CD14-positive monocyte (primary cell): ENCODE data around the gene FNDC5. TPM values are rescaled to one million over a fixed set of nuclear protein-coding genes. Genes with fewer than 3 reads are reported as not detected.
A peak's percentile ranks its signal among the peaks of the same experiment; 100 is the strongest.

Experiments used
- DNase-seq, 3 donors: peaks; one replicate each; pipeline ENCODE4 v3.0.0-alpha.2; 2011 to 2022
- H2AFZ ChIP-seq: 2 replicates; pipeline ENCODE4 v1.6.0; 2012; ENCODE audit warnings: mild to moderate bottlenecking, low read depth, low read length, inconsistent platforms; ENCODE audit not compliant: insufficient read depth, poor library complexity, severe bottlenecking
- H3K27ac ChIP-seq, 2 donors: 1 replicate in 1 of 2; 2 replicates in 1 of 2; pipeline ENCODE4 v1.5.1; 2012 to 2013; ENCODE audit warnings: low read length in 2 of 2, control low read depth in 1 of 2, inconsistent platforms in 1 of 2, low read depth in 1 of 2, mild to moderate bottlenecking in 1 of 2
- H3K27me3 ChIP-seq, 2 donors: one replicate each; pipeline versions ENCODE4 v1.6.0 to v1.6.1; 2011 to 2013; ENCODE audit warnings: low read length in 2 of 2; ENCODE audit not compliant: control insufficient read depth in 2 of 2, insufficient read depth in 2 of 2
- H3K36me3 ChIP-seq, 2 donors: replicated peaks in 1 of 2; 1 replicate in 1 of 2; 2 replicates in 1 of 2; pipeline versions ENCODE4 v1.5.1 to v1.6.1; 2012 to 2013; ENCODE audit warnings: low read length in 2 of 2, control low read depth in 1 of 2, inconsistent platforms in 1 of 2, mild to moderate bottlenecking in 1 of 2; ENCODE audit not compliant: insufficient read depth in 2 of 2, control insufficient read depth in 1 of 2
- H3K4me1 ChIP-seq, 2 donors: 1 replicate in 1 of 2; 2 replicates in 1 of 2; pipeline versions ENCODE4 v1.5.1 to v1.6.1; 2012 to 2013; ENCODE audit warnings: low read length in 2 of 2, control low read depth in 1 of 2, inconsistent platforms in 1 of 2, mild to moderate bottlenecking in 1 of 2, moderate library complexity in 1 of 2; ENCODE audit not compliant: insufficient read depth in 2 of 2, control insufficient read depth in 1 of 2
- H3K4me2 ChIP-seq: replicated peaks from 2 replicates; pipeline ENCODE3; 2012; ENCODE audit warnings: low read length, moderate library complexity, mild to moderate bottlenecking; ENCODE audit not compliant: poor library complexity, severe bottlenecking; ENCODE audit errors: extremely low read depth
- H3K4me3 ChIP-seq, 3 experiments: fragments of 200-600 bp in 1 of 3; sonication (generic) in 1 of 3; replicated peaks in 1 of 3; 1 replicate in 2 of 3; 2 replicates in 1 of 3; pipeline ENCODE4 v1.5.1; 2011 to 2013; ENCODE audit warnings: low read length in 3 of 3, mild to moderate bottlenecking in 3 of 3, control low read depth in 2 of 3, low read depth in 2 of 3, inconsistent platforms in 1 of 3, moderate library complexity in 1 of 3
- H3K79me2 ChIP-seq: 2 replicates; pipeline ENCODE4 v1.6.0; 2012; ENCODE audit warnings: mild to moderate bottlenecking, control low read depth, inconsistent platforms, low read length, moderate library complexity; ENCODE audit not compliant: insufficient read depth
- H3K9ac ChIP-seq: 2 replicates; pipeline ENCODE4 v1.6.0; 2017; ENCODE audit warnings: low read length, mild to moderate bottlenecking; ENCODE audit not compliant: insufficient read depth, poor library complexity, severe bottlenecking
- H3K9me3 ChIP-seq, 2 donors: replicated peaks in 1 of 2; 1 replicate in 1 of 2; 2 replicates in 1 of 2; pipeline versions ENCODE4 v1.5.1 to v1.6.1; 2012 to 2013; ENCODE audit warnings: low read length in 2 of 2, control low read depth in 1 of 2; ENCODE audit not compliant: control insufficient read depth in 1 of 2, insufficient read depth in 1 of 2
- H4K20me1 ChIP-seq: 2 replicates; pipeline ENCODE4 v1.6.0; 2012; ENCODE audit warnings: mild to moderate bottlenecking, low read length, control low read depth, moderate library complexity; ENCODE audit not compliant: insufficient read depth
- H3K27ac Mint-ChIP-seq, 7 donors: one replicate each; pipeline ENCODE4 v1.8.0; 2020; ENCODE audit warnings: mild to moderate bottlenecking in 7 of 7, mixed read lengths in 7 of 7, moderate library complexity in 6 of 7, inconsistent platforms in 2 of 7
- H3K27me3 Mint-ChIP-seq, 3 donors: one replicate each; pipeline ENCODE4 v1.8.0; 2021 to 2022; ENCODE audit warnings: low read depth in 3 of 3, mild to moderate bottlenecking in 3 of 3, mixed read lengths in 3 of 3, moderate library complexity in 3 of 3, inconsistent platforms in 1 of 3
- H3K36me3 Mint-ChIP-seq, 2 donors: one replicate each; pipeline ENCODE4 v1.8.0; 2020; ENCODE audit warnings: mixed read lengths in 2 of 2, inconsistent platforms in 1 of 2, mild to moderate bottlenecking in 1 of 2
- H3K4me1 Mint-ChIP-seq: one replicate; pipeline ENCODE4 v1.8.0; 2020; ENCODE audit warnings: mild to moderate bottlenecking, mixed read lengths
- H3K4me3 Mint-ChIP-seq, 2 donors: one replicate each; pipeline ENCODE4 v1.8.0; 2020; ENCODE audit warnings: mild to moderate bottlenecking in 2 of 2, mixed read lengths in 2 of 2, moderate library complexity in 1 of 2
- H3K9me3 Mint-ChIP-seq, 7 donors: one replicate each; pipeline ENCODE4 v1.8.0; 2020 to 2022; ENCODE audit warnings: mixed read lengths in 7 of 7, mild to moderate bottlenecking in 6 of 7, moderate library complexity in 6 of 7, inconsistent platforms in 2 of 7
- WGBS: methylation state at CpG from one replicate; pipeline ENCODE4 v1.1.5; 2013; ENCODE audit warnings: missing lambda C conversion rate; ENCODE audit not compliant: insufficient coverage; 5-methylcytosine and 5-hydroxymethylcytosine counted together
- intact Hi-C, 2 donors: fragments of 100-400 bp; cut with micrococcal nuclease; formaldehyde crosslinking; loops; one replicate each; pipeline versions ENCODE4 v1.15.0 to v1.15.1; 2023
- polyA plus RNA-seq, 3 donors: library from polyadenylated mRNA; depleted of rRNA in 1 of 3; unstranded in 2 of 3; stranded (reverse) in 1 of 3; fragments of 300-500 nt in 2 of 3; fragments of >200 nt in 1 of 3; fragmentation: Illumina TruSeq in 2 of 3; gene quantifications; 1 replicate in 2 of 3; 2 replicates in 1 of 3; pipeline ENCODE4 v1.2.3, GENCODE V29; 2012 to 2021
- TF ChIP-seq, protein P1 (sequence below): fragments of 200-600 bp; IDR thresholded peaks from one replicate; pipeline ENCODE4 v1.8.0; 2022; ENCODE audit warnings: antibody characterized with exemption, mild to moderate bottlenecking

Gene FNDC5
- polyA plus RNA-seq, 3 donors, result not detected

DNA sequence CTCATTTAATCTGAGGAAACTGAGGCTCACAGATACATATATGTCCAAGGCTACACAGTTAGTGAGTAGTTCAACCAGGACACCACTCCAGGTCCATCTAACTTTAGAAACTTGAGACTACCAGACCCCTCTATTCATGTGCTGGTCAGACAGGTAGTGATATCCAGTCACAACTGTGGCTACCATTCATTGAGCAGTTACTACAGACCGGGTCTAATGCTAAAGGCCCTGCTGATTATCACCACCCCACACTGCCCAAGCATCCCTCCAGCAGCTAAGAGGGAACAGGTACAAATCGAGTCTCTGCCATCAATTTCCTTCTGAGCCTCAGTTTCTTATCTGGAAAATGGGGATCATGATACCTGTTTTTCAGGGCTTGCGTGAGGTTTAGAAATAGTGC lies 20.9 kb upstream of the FNDC5 start:
- H3K27me3 ChIP-seq, result peaks cover 27 to 78% of the 10 kb centered on the region in 2 donors
- H2AFZ ChIP-seq, result no peak overlapping the region
- no peak overlapping the region for H3K4me3 ChIP-seq
- Mint-ChIP-seq H3K4me1 (peaks cover 14% of the 10 kb centered on the region), H3K4me3 (peak overlapping the region in 1 of 2 donors; percentile 83), H3K36me3 (peaks cover 0 to 7% of the 10 kb centered on the region in 2 donors), H3K9me3 (peaks cover 4 to 20% (median 10%) of the 10 kb centered on the region in 7 donors), H3K27ac (no peak overlapping the region), H3K27me3 (peaks cover 75 to 89% (median 82%) of the 10 kb centered on the region in 3 donors)
- no peaks in the 10 kb centered on the region for H3K36me3 ChIP-seq
- H4K20me1 ChIP-seq, result no peaks in the 10 kb centered on the region
- TF ChIP-seq, protein P1, sequence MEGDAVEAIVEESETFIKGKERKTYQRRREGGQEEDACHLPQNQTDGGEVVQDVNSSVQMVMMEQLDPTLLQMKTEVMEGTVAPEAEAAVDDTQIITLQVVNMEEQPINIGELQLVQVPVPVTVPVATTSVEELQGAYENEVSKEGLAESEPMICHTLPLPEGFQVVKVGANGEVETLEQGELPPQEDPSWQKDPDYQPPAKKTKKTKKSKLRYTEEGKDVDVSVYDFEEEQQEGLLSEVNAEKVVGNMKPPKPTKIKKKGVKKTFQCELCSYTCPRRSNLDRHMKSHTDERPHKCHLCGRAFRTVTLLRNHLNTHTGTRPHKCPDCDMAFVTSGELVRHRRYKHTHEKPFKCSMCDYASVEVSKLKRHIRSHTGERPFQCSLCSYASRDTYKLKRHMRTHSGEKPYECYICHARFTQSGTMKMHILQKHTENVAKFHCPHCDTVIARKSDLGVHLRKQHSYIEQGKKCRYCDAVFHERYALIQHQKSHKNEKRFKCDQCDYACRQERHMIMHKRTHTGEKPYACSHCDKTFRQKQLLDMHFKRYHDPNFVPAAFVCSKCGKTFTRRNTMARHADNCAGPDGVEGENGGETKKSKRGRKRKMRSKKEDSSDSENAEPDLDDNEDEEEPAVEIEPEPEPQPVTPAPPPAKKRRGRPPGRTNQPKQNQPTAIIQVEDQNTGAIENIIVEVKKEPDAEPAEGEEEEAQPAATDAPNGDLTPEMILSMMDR, result no peak
- DNase-seq, result no peak
- intact Hi-C loops, result no loop called here
- peaks cover 4 to 13% of the 10 kb centered on the region in 2 donors for H3K9me3 ChIP-seq
- H3K27ac ChIP-seq, result no peak overlapping the region
- H3K9ac ChIP-seq, result no peak overlapping the region
- no peak overlapping the region for H3K4me2 ChIP-seq
- H3K79me2 ChIP-seq, result no peaks in the 10 kb centered on the region
- peaks cover 4 to 10% of the 10 kb centered on the region in 2 donors for H3K4me1 ChIP-seq
- WGBS, result 100% methylated on average over 2 of the region's 3 CpGs

DNA sequence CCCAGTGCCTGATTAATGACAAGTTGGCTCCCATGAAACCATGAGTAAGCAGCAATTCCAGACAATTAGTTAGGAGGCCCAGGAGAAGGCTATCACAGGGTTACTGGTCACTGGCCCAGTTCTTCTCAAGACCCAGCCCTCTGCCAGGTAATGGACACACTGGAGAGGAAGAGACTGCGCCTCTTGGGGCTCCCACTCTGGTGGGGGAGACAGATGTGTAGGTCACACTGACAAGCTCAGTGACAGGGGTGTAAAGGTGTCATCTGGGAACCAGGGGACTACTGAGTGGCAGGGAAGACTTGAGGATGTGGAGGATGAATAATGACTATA lies 20.5 kb upstream of the FNDC5 start:
- 92% methylated on average over 1 of the region's 1 CpG for WGBS
- H3K4me3 Mint-ChIP-seq, result no peak overlapping the region
- Histone ChIP-seq H3K4me2 (no peak overlapping the region), H3K79me2 (no peaks in the 10 kb centered on the region), H2AFZ (no peak overlapping the region), H3K36me3 (no peaks in the 10 kb centered on the region), H3K27ac (no peak overlapping the region), H4K20me1 (no peaks in the 10 kb centered on the region), H3K9ac (no peak overlapping the region), H3K4me3 (no peak overlapping the region), H3K9me3 (peaks cover 4 to 13% of the 10 kb centered on the region in 2 donors), H3K4me1 (peaks cover 4 to 10% of the 10 kb centered on the region in 2 donors), H3K27me3 (peaks cover 27 to 81% of the 10 kb centered on the region in 2 donors)
- H3K4me1 Mint-ChIP-seq, result peaks cover 14% of the 10 kb centered on the region
- intact Hi-C loops, result no loop called here
- peaks cover 72 to 88% (median 80%) of the 10 kb centered on the region in 3 donors for H3K27me3 Mint-ChIP-seq
- no peak overlapping the region for H3K27ac Mint-ChIP-seq
- no peak for DNase-seq
- H3K9me3 Mint-ChIP-seq, result peaks cover 4 to 20% (median 10%) of the 10 kb centered on the region in 7 donors
- H3K36me3 Mint-ChIP-seq, result peaks cover 0 to 7% of the 10 kb centered on the region in 2 donors
- TF ChIP-seq, protein P1, result no peak
